ENCODE results near the gene REPS1.

DNA sequence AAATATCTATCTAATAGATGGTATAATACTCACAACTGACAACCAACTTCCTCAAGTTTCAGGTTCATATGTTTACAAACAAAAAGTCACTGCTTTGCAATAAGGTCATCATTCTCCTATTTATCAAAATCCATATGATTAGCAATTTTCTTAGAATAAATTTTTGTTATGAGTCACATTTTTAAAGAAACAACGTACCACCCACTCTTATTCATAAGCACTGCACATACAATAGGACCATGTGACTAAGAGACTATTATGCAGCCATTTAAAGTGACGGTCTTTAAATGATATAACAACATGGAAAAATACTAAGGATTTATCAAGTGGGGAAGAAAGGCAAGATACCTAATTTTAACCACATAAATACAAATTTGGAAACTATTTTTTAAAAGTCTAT is 40.0 kb downstream of the REPS1 start:
- TF ChIP-seq, protein P1, sequence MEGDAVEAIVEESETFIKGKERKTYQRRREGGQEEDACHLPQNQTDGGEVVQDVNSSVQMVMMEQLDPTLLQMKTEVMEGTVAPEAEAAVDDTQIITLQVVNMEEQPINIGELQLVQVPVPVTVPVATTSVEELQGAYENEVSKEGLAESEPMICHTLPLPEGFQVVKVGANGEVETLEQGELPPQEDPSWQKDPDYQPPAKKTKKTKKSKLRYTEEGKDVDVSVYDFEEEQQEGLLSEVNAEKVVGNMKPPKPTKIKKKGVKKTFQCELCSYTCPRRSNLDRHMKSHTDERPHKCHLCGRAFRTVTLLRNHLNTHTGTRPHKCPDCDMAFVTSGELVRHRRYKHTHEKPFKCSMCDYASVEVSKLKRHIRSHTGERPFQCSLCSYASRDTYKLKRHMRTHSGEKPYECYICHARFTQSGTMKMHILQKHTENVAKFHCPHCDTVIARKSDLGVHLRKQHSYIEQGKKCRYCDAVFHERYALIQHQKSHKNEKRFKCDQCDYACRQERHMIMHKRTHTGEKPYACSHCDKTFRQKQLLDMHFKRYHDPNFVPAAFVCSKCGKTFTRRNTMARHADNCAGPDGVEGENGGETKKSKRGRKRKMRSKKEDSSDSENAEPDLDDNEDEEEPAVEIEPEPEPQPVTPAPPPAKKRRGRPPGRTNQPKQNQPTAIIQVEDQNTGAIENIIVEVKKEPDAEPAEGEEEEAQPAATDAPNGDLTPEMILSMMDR (IDR thresholded peaks at IDR 0.05), result no peak
- no peak for TF ChIP-seq POLR2A (IDR thresholded peaks at IDR 0.05)
